Skin of body (tissue), 2 donors: ENCODE measurements around the gene TTLL13. TPM values are rescaled to one million over a fixed set of nuclear protein-coding genes. Genes with fewer than 3 reads are reported as not detected.

Experiments
- DNase-seq: peaks from one replicate; lab custom pipeline; 2025; lab: John Stamatoyannopoulos, UW
- total RNA-seq: library from RNA; depleted of rRNA; stranded (reverse); fragments of >200 nt; gene quantifications from one replicate; pipeline ENCODE4 v1.2.3, GENCODE V29; 2014

TTLL13 gene, protein sequence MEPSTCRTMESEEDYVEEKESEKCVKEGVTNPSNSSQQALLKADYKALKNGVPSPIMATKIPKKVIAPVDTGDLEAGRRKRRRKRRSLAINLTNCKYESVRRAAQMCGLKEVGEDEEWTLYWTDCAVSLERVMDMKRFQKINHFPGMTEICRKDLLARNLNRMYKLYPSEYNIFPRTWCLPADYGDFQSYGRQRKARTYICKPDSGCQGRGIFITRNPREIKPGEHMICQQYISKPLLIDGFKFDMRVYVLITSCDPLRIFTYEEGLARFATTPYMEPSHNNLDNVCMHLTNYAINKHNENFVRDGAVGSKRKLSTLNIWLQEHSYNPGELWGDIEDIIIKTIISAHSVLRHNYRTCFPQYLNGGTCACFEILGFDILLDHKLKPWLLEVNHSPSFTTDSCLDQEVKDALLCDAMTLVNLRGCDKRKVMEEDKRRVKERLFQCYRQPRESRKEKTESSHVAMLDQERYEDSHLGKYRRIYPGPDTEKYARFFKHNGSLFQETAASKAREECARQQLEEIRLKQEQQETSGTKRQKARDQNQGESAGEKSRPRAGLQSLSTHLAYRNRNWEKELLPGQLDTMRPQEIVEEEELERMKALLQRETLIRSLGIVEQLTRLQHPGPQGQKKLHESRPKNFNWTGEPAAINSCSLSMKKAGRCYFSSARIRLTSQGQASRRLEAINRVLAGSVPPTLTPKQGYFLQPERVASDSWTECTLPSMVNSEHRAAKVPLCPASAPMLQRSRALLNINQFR
- not detected for total RNA-seq

DNA sequence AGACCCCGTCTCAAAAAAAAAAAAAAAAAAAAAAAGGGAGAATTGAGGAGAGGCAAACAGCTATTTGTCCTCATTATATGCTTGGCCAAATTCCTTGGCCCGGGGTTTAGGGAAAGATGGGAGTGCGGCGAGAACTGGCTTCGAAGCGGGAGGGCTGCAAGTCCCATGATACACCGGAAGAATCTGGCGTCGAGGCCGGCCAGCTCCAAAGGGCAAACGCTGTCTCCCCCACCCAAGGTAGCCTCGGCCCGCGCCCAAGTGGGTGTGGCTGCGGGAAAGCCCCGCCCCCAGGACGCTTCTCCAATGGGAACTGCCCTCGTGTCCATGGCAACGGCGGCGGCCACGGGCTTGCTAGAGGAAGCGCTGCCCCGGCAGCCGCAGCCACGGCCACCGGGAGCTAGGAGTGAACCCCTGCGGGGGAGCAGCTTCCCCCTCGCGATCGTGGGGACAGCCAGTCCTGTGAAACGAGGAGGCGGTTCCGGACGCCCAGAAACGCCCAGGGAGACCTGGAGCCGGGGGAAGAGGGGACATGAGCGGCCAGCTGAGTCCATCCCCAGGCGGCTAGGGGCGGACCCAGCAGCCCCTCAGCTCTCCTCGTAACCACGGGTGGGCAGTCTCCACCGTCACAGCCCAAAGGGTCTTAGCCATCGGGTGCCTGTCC lies at the start of gene TTLL13:
TTLL13 (plus strand) TSS at position 354 of the 661 bp plus-strand sequence. CDS start 1,075 bp downstream, outside the sequence.
- peak; percentile 45 for DNase-seq

DNA sequence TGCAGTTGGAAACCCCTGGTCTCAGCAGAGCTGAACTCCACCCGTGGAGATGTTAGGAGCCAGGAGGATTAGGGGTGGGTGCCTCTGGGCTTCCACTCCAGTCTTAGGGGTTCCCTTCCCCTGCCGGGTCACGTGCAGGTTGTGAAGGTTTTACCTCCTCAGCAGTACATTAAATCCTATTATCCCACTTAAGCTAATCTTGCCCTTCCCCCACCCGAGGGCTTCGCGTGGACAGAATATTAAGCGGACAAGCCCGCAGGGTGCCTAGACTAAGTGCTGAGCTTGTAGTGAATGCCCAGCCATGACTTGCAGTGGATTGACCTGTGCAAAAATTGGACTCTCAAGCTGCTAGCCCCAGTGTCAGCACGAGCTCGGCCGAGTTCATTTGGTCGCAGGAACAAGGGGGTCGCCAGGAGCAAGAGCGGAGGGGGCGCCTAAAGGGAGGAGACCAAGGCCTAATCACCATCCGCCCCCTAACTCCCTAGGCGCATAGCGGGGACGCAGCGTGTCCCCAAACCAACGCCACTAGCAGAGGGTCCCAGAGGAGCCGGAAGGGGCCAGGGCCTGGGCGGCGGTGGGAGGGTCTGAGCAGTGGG lies 48.7 kb upstream of the TTLL13 start:
- no peak for DNase-seq

DNA sequence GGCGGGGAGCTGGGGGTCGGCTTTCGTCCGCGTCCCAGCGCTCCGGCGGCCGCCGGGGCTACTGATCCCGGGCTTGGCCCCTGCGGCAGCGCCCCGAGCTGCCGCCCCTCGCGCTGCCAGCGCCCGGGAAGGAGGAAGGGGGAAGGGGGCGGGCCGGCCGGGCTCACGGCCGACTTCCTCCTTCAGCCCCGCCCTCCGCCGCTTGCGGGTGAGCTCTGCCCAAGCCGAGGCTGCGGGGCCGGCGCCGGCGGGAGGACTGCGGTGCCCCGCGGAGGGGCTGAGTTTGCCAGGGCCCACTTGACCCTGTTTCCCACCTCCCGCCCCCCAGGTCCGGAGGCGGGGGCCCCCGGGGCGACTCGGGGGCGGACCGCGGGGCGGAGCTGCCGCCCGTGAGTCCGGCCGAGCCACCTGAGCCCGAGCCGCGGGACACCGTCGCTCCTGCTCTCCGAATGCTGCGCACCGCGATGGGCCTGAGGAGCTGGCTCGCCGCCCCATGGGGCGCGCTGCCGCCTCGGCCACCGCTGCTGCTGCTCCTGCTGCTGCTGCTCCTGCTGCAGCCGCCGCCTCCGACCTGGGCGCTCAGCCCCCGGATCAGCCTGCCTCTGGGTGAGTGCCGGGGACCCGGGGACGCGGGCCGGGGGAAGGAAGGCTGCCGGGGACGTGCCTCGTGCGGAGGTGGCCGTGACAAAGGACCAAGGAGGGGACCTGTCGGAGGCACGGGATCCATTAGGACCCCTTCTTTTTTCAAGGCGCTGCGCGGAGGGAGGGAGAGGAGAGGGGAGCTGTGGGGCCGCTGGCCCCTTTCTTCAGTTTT lies 48.0 kb upstream of the TTLL13 start, which contains the start of gene SEMA4B:
SEMA4B (plus strand) TSS at position 201 of the 814 bp plus-strand sequence; CDS start at position 450, 249 bp downstream.
- no peak for DNase-seq

DNA sequence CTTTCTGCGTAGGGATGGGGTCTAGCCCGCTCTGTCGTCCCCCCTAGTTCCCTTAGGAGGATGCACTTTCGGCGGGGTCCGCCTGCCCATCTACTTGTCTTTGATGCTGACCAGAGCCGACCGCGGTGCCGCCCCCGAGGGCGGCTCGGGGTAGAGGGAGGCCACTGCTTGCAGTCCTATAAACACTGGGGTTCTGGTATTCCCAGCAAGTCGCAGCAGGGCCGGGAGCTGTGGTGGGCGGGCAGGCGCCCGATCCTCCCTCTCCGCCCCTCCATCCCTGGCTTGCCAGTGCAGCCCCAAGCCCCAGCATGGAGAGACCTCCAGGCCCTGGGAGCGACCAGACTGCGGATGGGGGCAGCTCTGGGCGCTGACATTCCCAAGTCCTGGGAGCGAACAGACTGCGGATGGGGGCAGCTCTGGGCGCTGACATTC lies 47.4 kb upstream of the TTLL13 start:
- no peak for DNase-seq

DNA sequence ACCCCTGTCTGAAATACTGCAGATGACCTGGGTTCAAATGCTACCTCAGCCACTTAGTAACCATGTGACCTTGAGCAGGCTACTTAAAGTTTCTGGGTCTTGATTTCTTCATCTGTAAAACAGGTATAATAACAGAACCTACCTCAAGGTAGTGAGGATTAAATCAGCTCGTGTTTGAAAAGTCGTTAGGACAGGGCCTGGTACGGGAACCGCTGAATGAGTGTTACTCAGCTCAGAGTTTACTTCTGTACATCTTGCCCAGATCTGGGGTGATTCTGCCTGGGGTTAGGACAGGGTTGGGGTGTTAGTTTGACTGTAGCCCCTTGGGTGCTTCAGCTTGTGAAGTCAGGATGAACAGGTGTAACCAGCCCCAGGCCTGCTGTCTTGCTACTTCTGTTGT lies 46.4 kb upstream of the TTLL13 start:
- no peak for DNase-seq

DNA sequence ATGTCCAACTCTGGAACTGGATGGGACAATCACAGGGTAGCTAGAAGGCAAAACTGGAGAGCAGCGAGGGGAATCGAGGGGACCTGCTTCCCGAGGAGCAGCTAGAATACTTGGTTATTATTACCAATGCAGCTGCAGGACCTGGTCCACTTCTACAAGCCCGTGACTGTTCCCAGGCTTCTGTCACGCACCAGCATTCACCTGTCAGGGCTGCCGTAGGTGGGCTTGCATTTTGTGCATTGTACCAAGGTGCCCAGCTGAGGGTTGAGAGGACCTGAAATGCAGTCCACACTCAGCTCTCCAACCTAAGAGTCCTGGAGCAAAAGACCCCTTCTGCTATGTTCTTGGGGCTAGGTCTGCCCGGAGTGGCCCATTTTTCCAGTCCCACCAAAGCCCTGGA lies 45.9 kb upstream of the TTLL13 start:
- DNase-seq: no peak

DNA sequence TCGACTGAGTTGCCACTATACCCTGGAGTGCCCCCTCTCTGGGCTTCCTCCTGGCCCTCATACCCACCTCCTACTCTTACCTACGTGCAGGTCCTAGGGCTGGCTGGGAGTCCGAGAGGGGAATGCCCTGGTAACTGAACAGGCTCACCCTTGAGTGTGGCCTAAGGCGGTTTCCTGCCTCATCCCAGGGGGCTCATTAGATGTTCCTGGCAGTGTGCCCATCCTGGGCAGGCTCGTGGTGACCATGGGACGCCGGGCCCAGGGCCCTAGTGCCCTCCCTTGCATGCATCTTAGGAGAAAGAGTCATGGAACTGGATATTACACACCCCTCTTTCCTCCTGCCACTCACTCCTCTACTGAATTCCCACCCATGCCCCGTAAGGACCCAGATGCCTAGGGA lies 45.4 kb upstream of the TTLL13 start:
- DNase-seq: no peak

DNA sequence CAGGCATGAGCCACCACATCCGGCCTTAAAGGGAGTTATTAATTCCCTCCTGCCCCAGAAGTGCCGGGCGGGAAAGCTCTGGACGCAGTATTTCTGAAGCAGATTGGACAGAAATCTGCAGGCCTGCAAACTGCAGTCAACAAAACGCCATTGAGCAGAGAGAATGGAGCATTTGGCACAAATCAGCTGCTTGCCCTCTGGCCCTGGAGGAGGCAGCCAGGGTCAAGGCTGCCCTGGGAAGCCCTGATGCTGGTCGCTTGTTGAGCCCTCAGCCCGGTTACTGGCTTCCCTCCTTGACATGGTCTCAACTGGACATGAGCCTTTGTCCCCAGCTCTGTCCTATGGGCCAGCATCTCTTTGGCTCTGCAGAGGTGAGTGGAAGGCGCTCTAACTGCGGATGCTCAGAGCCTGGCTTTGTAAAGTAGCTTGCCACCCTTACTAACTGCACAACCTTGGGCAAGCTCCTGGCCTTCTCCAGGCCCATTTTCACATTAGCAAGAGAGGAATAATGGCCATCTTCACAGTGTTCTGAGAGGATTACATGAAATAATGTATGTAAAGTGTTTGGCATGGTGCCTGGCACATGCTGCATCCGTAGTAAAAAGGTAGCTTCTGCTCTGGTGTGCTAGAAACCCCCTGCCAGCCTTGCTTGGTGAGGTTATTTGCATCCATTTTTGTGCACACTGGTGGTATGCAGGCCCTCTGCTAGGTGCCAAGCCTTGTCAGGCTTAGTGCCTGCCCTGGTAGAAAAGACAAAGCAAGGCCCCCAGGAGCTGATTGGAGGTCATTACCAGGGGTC lies 44.1 kb upstream of the TTLL13 start:
- DNase-seq: no peak

DNA sequence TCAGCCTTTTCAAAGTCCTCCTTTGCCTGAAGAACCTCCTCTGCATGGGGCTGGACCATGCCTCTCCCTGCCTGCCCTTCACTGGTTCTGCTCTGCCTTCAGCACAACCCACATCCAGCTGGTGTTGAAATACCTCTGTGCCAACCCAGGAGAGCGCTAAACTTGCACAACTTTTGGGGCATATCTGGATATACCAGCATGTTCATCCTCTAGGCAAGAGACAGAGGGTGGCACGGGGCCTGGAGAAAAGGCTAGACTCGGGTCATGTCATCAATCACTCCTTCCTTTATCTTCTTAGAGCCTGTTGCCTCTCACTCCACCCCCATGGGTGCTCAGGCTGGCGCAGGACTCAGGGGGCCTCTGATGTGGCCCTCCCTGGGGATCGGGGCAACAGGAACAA lies 43.5 kb upstream of the TTLL13 start:
- DNase-seq: no peak

DNA sequence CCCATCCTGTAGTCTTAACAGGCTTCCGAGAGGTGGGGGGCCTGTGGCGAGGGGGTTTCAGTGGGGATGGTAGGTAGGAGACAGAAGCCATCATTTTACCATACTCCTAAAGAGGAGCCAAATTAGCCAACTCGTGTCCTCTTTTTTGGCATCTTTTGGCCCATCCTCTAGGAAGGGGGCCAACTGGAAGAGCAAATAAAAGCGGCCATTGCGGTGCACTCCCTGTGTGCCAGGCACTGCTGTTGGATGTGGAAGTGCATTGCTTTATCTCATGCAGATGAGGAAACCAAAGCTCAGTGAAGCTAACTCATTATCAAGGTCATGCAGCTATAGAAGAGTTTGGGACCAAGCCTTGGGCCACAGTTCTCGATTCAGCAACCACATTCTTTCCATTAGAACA lies 42.1 kb upstream of the TTLL13 start:
- no peak for DNase-seq

DNA sequence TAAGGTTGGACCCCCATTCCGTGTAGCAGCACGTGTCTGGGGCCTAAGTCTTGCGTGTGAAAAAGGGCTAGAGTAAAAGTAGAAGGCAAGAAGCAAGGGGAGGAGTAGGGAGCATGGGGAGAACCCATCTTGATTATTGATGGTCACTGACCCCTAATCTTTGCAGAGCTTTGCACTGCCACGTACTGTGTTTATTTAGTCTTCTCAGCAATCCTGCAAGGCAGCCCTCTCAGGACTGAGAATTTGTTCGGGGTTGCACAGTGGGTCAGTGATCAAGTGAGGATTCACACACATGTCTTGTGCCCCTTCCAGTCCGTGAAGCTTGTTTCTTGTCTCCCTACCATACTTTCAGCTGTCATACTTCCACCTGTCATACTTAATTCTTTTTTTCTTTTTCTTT lies 41.0 kb upstream of the TTLL13 start:
- no peak for DNase-seq

DNA sequence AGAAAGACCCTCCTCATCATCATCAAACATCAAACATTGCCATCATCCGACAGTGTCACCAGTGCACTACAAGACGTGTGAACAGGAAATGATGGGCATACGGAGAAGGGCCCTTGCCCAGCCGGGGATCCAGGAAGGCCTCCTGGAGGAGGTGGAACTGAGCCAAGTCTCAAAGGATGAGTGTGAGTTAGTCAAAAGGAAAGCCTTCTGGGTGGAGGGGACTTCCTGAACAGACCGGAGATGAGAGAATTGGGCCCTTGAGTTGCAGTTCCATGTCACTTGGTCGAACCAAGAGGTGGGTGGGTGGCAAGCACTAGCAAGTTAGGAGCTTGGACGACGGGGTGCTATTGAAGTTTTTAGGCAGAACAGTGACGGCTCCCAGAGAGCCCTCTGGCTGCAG lies 39.8 kb upstream of the TTLL13 start:
- DNase-seq: no peak

DNA sequence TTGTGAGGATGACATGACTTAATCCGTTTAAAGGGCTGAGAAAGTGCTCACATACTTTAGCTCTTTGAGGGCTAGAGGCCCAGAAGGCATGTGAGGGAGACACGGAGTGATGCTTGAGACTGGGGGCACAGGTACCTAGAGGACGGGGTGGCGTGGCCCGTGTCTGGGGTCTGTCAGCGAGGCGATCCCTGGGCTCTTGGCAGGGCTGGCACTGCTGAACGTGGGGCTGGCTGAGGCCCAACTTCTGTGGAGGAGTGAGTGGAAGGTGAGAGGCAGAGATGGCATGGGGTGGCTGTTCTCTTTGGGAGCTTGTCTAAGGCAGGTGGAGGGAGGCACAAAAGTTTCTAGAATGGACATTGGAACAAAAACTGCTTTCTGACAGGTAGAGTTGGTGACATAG lies 38.8 kb upstream of the TTLL13 start:
- no peak for DNase-seq

DNA sequence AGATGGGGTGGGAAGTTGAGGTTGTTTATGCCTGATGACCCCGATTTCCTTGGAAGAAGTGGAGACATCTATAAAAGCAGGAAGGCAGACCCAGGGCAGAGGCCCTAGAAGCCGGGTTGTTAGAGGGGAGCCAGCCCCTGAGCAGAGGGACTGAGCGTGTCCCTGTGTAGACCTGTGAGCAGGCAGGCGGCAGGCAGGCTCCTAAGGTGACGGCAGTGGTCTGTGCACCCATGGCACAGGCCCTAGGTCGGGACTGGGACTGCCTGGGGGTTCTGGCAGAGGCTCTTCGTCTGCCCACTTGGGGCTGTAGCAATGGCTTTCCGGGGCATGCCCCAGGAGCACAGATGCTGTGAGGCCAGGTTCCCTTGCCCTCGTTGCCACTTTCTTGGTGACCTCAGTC lies 38.3 kb upstream of the TTLL13 start:
- DNase-seq: no peak

DNA sequence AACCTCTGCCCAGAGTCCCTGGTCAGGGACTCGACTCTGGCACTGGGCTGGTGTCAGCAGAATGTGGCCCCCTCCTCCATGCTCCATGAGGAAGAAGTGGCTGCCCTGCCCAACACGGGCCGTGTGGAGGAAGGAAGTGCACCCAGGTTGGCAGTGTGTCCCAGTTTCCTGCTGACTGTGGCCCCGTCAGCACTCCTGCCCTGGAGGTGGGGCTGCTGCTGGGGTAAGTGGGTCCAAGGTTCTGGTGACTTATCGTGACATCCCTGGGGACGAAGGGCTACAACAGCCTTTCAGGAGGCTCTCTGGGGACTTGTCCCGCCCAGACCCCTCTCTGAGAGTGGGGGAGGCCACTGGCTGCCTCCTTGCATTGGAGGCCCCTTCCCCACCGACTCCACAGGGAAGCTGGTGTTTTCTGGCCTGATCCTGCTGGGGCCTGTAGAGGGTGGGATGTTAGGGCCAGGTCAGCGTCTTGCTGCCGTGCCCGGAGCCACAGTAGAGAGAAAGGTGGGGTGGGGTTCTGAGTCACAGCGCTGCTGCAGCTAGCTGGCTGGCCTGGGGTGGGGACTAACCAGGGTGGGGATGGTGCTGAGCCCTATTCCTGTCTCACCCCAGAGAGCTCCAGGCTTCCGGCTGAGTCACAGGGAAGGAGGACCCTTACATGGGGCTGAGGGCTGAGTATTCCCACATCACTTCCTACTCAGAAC lies 37.8 kb upstream of the TTLL13 start:
- DNase-seq: no peak

DNA sequence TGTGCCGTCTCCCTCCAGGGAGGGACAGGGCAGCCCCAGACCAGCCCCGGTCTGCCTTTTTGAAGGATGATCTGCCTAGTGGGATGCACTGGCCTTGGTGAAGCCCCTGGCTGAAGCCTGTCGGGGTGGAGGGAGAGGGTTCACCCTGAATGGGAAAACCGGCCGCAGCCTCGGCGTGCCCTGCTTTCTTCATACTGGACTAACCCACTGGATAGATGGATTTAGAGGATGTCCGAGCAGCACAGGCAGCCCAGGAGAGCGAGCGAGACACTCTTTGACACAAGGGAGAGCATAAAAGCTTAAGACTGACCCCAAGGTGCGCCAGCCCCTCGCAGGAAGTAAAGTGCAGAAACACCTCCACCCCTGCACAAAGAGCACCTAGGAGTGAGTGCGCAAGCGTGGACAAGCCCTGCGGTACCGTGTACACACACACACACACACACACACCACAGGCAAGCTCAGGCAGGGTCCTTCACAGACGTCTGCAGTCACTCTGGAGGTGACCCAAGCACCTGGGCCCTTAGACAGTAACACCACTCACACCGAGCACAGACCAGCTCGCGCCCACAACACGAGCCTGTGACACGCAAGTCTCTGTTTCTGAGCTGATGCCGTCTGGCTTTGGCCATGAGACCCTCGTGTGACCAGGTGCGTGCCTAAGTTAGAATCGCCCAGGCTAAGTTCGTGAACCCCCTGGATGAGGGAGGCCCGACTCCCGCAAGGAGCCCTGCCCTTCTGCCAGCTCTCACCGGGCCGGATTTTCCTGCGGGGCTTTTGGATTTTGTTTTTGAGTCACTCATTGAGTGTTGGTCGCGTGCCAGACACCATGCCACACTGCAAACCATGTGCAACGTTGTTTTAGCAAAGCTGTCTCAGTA lies 36.9 kb upstream of the TTLL13 start:
- no peak for DNase-seq

DNA sequence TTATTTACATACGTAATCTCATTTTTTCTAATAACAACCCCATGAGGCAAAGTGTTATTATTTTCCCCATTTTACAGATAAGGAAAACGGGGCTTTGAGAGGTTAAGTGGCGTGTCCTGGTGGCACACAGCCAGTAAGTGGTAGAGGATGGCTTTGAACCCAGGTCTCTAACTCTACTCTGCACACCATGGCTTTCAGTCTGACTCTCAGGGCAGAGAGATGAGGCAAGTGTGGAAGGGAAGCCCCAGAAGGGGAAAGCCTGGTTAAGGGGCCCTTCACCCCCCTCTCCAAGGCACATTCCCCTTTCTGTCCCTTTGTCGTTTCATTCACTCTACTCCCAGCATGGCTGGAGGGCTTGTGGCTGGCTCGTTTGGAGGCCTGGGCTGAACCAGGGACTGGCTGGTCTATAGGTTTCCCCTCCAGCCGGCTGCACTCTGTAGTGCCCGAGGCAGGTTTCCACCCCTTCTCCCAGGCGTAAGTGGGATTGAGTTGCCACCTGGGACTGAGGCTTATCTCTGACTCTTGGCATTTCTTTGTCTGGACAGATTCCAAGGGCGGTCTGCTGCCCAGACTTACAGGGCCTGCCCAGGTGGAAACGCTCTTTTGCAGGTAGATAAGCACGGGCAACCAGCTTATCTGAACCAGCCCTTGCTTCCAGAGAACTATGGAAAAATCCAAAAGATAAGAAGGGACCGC lies 36.1 kb upstream of the TTLL13 start:
- no peak for DNase-seq

DNA sequence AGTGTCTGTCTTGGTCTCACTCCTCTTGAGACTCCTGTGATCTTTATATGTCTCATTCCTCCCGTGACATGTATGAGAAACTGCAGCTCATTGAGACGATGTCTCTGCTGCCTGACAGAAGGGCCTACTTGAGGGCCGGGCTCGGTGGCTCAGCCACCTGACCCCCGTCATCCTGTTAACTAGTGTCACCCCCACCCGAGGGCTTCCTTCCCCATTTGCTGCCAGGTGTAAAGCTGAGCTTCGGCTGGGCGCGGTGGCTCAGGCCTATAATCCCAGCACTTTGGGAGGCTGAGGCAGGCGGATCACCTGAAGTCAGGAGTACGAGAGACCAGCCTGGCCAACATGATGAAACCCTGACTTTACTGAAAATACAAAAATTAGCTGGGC lies 35.5 kb upstream of the TTLL13 start:
- DNase-seq: no peak
